T follicular helper cell (primary cell): ENCODE results near the gene RCL1.
"Not testable (repeated sequence)": the region's sequence is repeated elsewhere in the genome, so short reads cannot be mapped to it uniquely, and the experiment has no call there.

Experiments used
- DNase-seq: peaks from one replicate; pipeline ENCODE4 v3.0.0-alpha.2; 2020; ENCODE audit warnings: low read depth

RCL1 gene

DNA sequence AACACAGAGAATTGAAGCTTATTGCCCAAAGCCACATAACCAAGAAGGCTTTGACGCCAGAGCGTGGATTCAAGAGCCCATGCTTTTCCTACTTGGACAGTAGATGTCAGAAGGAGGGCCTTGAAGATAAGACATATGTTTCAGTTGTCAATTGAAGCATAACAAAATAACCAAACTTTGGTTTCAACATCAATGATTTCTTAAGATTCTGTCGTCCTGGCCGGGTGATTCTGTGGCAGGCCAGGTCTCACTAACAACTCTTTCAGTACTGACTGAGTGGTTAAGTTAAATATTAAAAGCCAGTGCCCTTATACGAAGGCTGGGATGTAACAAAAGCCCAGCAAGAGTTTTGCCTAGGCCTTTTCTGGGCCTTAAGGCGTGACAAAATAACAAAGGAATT is 94.0 kb downstream of the RCL1 start:
- no peak for DNase-seq

DNA sequence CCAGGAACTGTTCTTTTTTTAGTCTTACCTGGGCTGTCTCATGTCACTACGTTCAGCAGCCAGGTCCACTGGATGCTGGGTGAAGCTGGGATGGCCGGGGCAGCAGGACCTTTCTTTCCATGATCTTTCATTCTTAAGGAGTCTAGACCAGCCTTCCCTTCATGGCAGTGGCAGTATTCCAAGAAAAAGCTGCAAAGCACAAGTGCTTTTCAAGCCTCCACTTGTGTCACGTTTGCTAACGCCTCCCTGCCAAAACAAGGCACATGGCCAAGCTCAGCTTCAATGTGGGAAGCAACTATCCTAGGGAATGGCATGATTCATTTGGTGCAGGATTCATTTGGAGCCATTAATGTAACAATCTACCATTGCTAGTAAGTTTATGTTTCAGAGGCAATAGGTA is 94.8 kb downstream of the RCL1 start:
- DNase-seq: no peak

GRCh38 chr9:4890242-4890641 is 97.5 kb downstream of the RCL1 start:
- DNase-seq: no peak

DNA sequence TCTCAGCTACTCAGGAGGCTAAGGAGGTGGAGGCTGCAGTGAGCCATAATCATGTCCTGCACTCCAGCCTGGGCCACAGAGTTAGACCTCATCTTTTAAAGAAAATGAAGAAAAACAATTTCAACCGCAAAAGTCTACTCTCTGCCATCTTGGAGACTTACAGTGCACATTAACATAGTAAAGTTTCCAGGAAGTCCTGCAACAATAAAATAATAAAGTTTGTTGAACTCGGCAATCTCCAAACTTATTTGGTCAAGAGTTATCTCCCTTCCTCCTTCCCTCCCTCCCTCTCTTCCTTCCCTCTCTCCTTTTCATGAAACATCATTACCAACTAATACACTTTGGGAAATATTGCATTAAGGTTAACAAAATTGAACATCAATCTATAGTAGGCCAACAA is 98.2 kb downstream of the RCL1 start:
- no peak for DNase-seq

- DNase-seq: no peak
Measured at GRCh38 chr9:4891674-4892073, 98.9 kb downstream of the RCL1 start.

DNA sequence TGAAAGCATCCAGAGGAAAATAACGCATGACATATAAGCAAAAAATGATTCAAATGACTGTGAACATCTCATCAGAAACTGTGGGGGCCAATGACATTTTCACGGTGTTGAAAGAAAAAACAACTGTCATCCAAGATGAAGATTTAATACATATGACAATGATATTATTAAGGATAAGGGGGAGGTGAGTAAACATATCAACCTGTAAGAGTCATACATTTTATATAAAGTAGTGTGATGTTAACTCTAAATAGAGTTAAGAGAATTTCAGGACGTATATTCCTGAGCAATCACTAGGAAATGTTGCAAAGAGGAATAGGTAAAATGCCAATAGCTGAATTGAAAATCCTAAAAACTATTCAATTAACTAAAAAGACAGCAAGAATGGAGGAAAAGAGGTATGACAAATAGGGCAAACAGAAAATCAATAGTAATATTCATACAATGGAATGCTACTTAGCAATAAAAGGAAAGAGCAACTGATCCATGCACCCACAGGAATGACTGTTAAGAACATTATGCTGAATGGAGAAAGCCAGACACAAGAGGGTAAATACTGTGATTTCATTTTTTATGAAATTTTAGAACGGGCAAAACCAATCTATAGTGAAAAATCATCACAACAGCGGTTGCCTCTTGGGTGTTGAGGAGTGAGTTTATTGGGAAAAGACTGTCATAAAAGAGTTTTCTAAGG is 99.9 kb downstream of the RCL1 start:
- DNase-seq: no peak

GRCh38 chr9:4894076-4894475 is 101.3 kb downstream of the RCL1 start:
- DNase-seq: no peak

- not testable (repeated sequence) for DNase-seq
Measured at GRCh38 chr9:4899853-4900252, 107.1 kb downstream of the RCL1 start.

DNA sequence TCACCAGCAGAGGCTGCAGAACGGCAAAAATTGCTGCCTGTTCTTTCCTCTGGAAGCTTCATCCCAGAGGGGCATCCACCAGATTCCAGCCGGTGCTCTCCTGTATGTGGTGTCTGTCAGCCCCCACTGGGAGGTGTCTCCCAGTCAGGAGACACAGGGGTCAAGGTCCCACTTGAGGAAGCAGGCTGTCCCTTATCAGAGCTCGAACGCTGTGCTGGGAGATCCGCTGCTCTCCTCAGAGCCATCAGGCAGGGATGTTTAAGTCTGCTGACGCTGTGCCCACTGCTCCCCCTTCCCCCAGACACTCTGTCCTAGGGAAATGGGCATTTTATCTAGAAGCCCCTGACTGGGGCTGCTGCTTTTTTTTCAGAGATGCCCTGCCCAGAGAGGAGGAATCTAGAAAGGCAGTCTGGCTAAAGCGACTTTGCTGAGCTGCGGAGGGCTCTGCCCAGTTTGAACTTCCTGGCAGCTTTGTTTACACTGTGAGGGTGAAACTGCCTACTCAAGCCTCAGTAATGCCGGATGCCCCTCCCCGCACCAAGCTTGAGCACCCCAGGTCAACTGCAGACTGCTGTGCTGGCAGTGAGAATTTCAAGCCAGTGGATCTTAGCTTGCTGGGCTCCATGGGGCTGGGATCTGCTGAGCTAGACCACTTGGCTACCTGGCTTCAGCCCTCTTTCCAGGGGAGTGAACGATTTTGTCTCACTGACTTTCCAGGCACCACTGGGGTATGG is 108.8 kb downstream of the RCL1 start:
- DNase-seq: not testable (repeated sequence)

DNA sequence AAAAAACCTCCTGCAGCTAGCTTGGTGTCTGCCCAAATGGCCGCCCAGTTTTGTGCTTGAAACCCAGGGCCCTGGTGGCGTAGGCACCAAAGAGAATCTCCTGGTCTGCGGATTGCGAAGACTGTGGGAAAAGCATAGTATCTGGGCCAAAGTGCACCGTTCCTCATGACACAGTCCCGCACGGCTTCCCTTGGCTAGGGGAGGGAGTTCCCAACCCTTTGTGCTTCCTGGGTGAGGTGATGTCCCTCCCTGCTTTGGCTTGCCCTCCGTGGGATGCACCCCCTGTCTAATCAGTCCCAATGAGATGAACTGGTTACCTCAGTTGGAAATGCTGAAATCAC is 109.4 kb downstream of the RCL1 start:
- DNase-seq: no peak

DNA sequence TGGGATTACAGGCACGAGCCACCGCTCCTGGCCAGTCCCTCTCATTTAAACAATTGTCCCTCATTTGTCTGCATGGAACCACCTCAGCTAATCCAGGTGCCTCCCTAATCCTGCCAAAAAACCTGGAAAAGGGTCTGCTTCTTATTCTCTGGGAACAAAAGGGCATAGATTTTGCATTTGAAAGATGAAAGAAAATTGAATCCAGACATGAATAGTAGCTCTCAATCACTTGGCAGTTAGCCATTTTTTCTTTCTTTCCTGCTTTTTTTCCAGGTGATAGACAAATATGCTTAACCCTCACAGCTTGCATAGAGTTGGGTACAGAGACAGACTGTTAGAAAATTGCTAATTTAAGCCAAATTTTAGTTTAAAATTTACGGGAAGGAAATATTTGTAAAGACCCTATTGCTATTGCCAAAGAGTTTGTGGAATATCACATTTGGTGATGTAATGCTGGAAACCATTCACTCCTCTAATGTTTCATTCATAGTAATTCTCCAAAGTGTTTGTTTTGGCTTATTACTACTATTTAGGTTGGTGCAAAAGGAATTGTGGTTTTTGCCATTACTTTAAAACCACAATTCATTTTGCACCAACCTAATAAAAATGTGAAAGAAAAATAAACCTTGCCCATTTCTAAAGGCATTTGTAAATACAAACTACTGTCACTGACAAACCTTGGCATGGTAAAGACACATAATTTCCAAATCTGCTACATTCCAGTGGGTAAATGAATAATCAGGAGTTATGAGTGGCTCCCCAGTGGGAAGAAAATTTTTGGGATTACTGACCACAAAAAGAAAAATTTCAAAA is 111.8 kb downstream of the RCL1 start:
- no peak for DNase-seq

GRCh38 chr9:4905135-4905490 is 112.4 kb downstream of the RCL1 start:
- no peak for DNase-seq
